Right renal cortex interstitium (tissue), 3 donors: Measurements from ENCODE around the gene ACKR4. TPM values are rescaled to one million over a fixed set of nuclear protein-coding genes. Genes with fewer than 3 reads are reported as not detected.
"Not testable (repeated sequence)": the region's sequence is repeated elsewhere in the genome, so short reads cannot be mapped to it uniquely, and the experiment has no call there.

ENCODE experiments used
- DNase-seq, 3 donors: peaks; one replicate each; pipeline ENCODE4 v3.0.0-alpha.2; 2013; ENCODE audit warnings: low read depth in 3 of 3, low spot score in 2 of 3
- polyA plus RNA-seq, 3 donors: library from polyadenylated mRNA; unstranded; fragments of 120-200 nt; gene quantifications; one replicate each; pipeline ENCODE4 v1.2.1, GENCODE V29; 2013; ENCODE audit not compliant: insufficient read length in 3 of 3

ACKR4 gene
- polyA plus RNA-seq, 3 donors = 1.0 to 2.2 (median 1.7) TPM

DNA sequence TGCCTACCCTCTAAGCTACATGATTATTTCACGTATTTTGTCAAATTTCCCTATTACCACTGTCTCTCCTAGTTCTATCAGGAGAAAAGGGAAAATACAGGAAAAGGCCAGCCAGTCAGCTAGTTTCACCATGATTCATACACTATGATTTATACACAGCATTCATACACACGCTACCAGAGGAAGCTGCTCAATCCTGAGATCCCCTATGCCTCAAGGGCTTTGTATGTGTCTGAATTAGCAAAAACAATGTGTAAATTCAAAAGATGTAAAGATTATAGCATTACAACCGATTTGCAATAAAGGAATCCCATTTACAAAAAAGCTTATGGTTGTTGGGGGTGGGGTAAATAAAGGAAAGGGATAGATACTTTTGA is 3.1 kb upstream of the ACKR4 start:
- no peak for DNase-seq

DNA sequence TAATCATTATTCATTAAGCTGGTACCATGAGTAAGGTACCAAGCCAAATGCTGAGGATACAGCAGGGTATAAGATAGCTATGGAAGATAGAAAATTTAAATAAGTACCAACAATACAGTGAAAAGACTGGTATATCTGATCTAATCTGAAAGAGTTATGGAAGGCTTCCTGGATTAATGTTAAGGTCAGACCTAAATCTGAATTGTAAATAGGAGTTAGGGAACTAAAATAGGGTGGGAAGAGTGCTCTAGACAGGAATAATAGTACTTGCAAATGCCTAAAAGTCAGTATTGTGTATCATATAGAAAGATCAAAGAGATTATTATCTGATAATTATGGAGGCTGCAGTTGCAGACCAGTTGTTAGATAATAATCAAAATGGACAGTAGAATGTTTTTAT is 2.6 kb upstream of the ACKR4 start:
- no peak for DNase-seq

DNA sequence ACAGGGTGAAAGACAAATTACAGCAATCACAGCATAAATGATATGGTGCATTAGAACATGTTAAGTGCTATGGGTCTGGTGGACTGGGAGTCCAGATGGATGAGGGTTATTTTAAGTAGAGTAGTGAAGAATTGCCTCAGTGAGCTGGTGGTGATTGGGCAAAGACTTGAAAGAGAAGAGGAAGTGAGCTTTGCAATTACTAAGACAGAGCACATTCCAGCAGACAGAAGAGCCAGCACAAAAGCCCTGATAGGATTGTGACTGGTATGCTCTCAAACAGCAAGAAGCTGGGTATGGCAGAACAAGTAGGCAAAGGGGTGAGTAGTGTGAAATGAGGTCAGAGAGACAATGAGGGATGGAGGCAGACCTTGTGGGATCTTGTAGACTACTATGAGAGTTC is 2.1 kb upstream of the ACKR4 start:
- no peak for DNase-seq

DNA sequence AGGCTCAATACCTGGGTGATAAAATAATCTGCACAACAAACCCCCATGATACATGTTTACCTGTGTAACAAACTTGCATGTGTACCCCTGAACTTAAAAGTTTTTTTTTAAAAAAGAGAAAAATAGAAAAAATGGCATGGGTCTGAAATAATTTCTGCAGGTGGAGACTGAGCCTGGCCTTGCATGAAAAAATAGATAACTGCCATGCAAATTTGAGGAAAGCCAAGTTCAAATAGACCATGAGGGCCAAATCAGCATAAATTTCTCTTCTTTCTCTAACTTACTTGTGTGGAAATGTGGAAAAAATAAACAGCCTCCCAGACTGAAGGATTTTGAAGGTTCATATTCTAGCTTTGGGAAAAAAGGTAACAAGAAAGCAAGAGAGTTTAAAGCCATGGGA is 744 bp upstream of the ACKR4 start:
- DNase-seq = no peak

DNA sequence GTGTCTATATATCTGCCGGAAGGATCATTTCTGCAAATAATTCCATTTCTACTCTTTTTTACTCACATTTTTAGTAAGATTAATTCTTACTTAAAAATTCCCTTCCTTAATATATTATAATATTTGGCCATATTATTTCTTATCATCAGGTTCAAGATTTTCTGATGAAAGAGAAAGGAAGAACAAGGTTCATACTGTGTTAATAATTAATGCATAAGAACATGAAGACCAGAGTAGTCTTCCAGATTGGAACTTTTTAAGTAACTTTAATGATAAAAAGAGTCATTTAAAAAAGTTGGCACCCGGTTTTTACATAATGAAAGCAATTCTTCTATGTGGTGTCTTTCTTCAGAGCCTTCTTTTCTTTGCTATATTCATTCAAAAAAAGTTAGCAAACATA is 590 bp downstream of the ACKR4 start:
- DNase-seq = no peak

DNA sequence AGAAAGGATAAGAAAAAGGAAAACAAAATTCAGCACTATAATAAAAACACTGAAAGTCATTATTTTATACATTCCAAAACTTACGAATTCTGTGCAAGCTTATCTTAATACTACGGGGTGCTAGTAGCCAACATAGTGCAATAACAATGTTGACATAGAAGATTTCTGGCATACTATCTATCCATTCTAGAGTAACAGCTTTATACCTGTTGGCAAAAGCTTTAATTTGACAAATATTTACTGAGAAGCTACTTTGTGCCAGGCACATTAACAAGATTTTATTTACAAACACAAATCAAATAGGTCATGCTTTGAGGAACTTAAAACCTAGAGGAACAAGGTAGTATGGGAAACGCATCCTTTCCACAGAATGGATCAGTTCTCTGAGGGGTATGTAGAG is 1.1 kb downstream of the ACKR4 start:
- DNase-seq = no peak

DNA sequence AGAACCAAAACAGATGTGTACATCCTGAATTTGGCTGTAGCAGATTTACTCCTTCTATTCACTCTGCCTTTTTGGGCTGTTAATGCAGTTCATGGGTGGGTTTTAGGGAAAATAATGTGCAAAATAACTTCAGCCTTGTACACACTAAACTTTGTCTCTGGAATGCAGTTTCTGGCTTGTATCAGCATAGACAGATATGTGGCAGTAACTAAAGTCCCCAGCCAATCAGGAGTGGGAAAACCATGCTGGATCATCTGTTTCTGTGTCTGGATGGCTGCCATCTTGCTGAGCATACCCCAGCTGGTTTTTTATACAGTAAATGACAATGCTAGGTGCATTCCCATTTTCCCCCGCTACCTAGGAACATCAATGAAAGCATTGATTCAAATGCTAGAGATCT is 3.5 kb downstream of the ACKR4 start:
- DNase-seq = not testable (repeated sequence)

DNA sequence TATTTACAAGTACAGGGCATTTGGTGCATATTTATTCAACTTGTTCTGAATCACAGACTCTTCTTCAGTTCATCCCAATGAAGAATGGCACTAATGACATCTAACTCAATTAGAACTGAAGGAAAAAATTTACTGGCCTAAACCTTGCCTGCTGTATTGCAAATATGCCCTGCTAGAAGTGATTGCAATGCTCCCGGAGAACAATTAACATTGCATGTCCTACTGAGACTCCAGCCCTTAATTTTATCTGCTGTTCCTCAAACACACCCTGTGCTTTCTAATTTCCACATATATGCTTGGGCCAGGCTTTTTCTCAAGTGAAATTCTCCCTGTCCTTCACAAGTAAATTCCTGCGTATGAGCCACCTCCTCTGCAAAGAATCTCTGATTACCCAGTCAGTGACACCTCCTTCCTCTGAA is 8.3 kb downstream of the ACKR4 start:
- no peak for DNase-seq

DNA sequence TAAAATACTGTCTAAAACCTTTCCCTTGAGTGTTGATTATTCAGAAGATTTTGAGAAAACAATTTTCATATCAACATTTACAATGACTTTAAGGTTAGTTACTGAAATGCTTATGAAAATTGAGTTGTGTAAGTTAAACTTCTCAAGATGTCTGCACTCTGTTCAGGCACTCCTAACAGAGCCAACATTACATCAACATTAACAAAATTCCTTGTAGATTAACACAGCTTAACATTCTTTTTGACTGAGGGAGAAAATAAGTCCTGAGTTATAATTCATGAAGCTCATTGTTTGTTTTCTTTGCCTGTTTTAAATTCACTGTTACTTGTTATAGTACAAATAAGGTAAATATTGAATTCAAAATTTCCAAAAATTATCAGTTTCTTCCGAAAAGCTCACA is 9.0 kb downstream of the ACKR4 start:
- DNase-seq = no peak

DNA sequence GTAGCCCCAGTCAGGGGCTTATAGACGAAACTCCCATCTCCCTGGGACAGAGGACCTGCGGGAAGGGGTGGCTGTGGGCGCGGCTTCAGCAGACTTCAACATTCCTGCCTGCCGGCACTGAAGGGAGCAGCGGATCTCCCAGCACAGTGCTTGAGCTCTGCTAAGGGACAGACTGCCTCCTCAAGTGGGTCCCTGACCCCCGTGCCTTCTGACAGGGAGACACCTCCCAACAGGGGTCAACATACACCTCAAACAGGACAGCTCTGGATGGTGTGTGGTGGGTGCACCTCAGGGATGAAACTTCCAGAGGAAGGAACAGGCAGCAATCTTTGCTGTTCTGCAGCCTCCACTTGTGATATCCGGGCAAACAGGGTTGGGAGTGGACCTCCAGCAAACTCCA is 9.6 kb downstream of the ACKR4 start:
- DNase-seq = not testable (repeated sequence)

DNA sequence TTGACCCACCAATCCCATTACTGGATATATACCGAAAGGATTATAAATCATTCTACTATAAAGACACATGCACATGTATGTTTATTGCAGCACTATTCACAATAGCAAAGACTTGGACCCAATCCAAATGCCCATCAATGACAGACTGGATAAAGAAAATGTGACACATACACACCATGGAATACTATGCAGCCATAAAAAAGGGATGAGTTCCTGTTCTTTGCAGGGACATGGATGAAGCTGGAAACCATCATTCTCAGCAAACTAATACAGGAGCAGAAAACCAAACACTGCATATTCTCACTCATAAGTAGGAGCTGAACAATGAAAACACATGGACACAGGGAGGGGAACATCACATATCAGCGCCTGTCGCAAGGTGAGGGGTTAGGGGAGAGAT is 18.2 kb downstream of the ACKR4 start:
- not testable (repeated sequence) for DNase-seq

DNA sequence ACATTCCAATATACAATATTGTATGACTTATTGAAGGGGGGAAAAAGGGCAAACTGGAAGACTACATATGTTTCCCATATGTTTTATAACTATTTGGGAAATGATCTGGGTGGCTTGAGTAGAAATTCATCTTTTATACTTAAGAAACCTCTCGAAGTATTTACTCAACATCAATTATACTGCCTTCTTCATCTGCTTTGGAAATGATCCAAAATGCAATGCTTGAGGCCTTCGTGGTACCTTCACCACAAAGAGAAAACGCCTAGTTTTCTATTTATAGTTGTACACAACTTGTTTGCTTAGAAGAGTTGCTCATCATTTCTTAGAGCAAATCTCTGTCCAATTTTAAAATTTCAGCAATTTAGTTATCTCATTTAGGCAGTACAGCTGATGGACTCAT is 18.8 kb downstream of the ACKR4 start:
- no peak for DNase-seq

DNA sequence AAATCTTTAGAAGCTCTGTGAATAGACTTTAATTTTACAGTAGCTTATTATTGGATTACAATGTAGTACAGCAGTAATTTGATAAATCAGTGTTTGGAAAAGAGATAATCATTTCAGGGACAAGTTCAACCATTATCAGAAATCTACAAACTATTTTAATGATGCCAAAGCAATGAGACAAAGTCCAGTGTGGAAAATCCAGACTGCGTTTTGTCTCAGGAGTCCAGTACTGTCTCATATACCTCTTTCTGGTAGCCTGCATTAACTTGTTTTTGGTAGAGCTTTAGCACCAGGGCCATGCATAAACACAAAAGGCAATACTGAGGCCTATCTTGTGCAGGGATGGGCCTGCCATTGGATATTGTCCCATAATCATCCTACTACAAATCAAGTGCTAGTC is 19.7 kb downstream of the ACKR4 start:
- DNase-seq = no peak

DNA sequence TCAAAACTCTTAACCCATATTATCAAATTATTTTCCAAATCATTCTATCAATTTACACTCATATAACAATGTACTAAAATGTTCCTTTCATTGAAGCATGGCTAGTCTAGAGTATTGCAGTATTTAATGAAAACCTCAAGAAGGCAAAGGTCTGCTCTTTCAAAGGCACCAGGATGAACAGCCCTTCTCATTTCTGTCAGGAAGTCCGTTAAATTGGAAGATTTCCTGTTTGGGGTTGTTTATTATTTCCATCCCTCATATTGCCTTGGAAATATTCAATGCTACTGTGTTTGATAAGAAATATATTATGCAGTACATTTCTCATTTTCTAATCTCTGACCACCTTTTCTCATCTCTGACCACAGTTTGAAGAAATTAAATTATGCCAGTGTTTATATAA is 25.1 kb downstream of the ACKR4 start:
- no peak for DNase-seq

DNA sequence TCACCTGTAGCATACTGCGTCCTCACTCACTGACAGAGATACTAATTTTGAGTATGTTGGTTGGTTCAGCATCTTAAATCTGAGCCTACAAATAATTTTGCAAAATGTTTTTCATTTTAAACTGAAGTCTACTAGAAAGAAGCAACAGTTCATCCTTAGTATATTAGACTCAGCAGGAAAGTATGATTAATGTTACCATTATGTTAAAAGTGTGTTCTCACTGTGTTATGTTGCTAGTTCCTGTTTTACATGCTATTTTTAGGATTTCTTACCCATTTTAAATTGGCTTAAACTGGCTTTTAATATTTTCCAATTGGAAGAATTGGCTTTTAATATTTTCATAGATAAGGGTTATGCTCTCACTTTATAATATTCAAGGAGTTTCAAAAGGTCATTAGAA is 25.7 kb downstream of the ACKR4 start:
- DNase-seq = no peak

DNA sequence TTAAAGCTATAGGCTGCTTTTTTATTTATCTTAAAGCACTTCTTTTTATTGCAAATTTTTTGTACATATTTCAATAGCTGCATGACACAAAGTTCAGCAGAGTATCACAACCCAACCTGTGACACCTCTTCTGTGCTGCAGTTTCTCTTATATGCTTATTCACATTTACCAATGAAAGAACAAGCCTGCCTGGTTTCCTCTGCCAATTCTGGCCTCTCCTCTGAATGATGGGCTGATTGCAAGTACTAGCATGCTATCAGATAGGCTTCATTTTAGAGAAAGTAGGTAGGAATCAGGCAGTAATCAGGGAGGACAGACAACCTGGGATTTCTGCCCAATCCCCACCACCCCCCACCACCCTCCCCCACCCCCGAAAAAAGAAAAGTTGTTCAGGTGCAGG is 26.6 kb downstream of the ACKR4 start:
- no peak for DNase-seq

DNA sequence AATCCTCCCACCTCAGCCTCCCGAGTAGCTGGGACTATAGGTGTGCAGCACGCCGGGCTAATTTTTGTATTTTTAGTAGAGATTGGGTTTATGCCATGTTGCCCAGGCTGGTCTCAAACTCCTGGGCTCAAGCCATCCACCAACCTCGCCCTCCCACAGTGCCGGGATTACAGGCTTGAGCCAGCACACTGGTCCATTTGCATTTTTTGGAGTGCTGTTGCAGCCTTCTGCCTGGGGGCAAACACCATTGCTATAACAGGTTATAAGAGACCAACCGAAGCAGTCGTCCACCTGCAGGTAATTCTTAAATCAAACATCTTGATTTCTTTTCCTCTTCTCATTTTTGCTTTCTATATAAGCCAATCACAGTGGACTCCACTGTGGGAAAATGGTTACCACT is 27.7 kb downstream of the ACKR4 start:
- DNase-seq = no peak

DNA sequence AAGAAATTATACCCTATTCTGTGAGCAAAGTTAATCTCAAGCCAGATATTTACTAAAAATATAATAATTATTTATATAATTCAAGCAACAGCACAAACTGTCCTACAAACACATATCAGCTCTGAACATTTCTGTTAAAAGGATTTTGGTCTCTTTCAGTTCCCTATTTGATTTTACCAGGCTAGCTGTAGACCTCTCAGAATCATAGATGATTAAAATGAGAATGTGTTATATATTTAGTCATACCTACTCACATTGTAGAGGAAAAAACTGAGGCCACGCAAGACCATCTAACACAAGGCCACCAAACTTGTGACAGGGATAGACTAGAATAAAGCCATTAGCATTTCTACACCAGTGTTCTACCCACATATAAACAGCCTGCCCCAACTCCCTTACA is 28.5 kb downstream of the ACKR4 start:
- DNase-seq = no peak

DNA sequence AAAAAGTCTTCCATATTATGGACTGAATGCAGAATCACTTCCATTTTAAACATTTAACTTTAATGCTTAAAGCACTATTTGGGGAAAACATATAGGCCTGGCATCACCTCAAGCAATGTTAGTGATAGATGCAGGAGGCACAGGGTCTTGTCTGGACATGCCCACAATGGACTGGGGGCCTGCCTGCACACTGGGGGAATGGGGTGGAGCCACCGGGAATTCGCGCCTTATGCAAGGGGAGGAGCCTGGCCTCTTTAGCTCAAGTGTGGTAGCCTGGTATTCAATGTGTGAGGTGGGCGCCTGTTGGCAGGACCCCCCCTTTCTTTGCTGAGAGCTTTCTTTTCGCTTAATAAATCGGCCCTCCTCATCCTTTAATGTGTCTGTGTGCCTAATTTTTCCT is 29.9 kb downstream of the ACKR4 start:
- no peak for DNase-seq

DNA sequence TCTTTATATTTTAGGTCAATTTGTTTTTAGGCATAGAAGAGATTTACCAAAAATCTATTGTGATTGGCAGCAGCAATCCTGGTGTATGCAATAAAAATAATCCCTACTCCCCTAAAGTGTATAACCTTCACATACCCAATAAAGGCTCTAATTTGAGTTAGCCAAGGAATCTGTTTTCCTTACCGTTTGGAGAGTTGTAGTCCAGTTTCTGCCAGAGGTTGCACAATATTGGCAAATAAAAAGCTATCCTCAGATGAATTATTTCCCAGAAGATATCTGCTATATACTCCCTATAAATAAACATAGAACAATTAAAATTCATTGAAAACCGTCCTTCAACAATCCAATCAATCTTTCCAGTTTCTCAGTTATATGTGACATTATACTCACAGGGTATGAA is 31.1 kb downstream of the ACKR4 start:
- DNase-seq = no peak

DNA sequence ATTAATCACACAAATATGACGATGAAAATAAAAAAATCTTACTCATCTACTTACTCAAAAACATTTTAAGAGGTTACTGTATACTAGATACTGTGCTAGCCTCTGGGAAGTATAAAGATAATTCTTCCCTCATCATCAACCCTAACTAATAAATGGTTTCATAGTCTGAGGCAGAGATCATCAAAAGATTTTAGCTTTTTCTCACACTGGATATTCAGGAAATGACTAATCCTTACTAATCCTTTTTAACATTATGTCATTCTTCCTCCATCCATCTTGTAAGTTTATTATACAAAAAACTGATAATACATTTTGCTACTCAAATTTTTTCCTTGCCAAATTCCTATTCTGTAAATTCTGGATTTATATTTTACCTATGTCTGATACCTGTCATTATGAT is 32.9 kb downstream of the ACKR4 start:
- DNase-seq = no peak

DNA sequence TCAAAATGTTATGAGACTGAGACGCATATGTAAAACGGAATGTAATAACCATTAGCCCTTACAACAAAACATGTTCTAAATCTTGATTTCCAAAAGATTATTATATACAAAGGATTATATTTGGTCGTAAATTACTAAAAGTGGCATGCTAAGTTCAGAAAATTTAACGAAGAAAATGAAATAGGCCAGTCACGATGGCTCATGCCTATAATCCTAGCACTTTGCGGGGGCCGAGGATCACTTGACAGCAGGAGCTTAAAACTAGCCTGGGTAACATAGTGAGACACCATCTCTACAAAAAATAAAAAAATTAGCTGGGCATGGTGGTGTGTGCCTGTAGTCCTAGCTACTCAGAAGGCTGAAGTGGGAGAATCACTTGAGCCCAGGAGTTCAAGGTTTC is 33.5 kb downstream of the ACKR4 start:
- DNase-seq = no peak

DNA sequence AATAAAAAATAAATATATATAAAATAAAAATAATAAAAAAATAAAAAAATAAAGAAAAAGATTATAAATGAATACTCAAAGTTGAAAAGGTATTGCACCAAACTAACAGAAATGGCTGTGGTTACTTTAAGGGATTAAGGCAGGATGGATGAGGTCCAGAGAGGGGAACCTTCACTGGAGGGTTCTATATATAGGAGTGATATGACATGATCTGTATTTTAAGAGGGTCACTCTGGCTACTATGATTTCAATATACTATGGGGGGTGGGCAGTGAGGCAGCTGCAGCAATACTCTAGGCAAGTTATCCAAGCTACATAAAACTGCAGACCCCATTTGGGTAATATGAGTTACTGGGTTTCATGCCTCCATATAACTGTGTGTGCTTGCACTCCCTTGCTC is 38.0 kb downstream of the ACKR4 start:
- no peak for DNase-seq

DNA sequence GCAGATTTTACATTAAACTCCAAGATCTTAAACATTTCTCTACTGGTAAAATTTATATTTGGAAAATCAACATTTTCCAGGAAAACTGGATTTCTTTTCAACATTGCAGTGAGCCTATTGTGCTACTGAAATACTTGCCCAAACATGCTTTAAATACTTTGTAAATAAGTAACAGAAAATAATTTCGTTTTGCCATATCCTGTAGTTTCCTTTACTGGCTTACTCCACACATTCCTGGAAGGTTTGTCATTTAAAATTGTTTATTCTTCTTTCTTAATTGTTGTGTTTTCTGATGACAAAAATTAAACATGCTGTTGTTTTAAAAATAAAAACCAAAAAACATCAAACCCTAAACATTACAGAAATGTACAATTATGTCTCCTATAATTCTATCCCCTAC is 40.5 kb downstream of the ACKR4 start:
- DNase-seq = no peak
